OCI-M1 (cell line): ENCODE measurements around the gene SEPTIN8.
"Not testable (repeated sequence)": the region's sequence is repeated elsewhere in the genome, so short reads cannot be mapped to it uniquely, and the experiment has no call there.

Experiments
- DNase-seq: peaks from one replicate; lab custom pipeline; 2025; lab: John Stamatoyannopoulos, UW

The SEPTIN8 gene

GRCh38 chr5:132812781-132813598, 36.0 kb upstream of the SEPTIN8 start, which contains the start of gene SOWAHA:
Gene SOWAHA (plus strand): TSS chr5:132813302. CDS start chr5:132813622, 320 bp downstream.
- no peak for DNase-seq

GRCh38 chr5:132812123-132812765, 35.2 kb upstream of the SEPTIN8 start:
- DNase-seq = no peak

GRCh38 chr5:132810605-132811004, 33.6 kb upstream of the SEPTIN8 start:
- no peak for DNase-seq

DNA sequence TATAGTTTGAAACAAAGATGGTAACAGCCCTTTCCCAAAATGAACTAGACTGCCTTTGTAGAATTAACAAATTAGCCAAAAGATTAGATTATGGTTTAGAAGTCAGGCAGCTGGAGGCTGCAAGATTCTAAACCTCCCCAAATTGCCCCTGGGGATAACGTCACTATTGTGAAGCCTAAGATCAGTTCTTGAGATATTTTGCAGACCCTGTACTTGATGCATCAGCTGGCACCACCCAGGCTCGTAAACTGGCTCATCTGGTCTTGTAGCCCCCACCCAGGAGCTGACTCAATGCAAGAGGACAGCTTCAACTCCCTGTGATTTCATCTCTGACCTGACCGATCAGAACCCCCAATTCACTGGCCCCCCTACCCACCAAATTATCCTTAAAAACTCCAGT, 31.8 kb upstream of the SEPTIN8 start:
- no peak for DNase-seq

DNA sequence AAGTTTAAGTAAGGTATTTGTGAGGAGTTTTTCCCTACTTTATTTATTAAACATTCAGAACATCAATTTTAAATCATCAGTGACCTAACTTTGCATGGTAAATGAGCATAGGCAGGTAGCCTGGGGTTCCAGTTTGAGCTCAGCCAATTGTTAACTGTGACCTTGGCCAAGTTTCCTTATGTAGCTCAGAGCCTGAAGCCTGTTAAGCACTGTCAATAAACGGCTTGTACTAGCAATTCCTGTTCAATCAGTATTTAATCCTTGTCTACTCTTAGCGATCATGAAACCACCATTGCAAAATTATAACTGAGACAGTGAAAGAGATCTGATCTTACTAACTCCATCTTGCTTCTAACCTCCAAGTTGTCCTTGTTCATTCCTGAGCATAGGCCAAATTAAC, 31.4 kb upstream of the SEPTIN8 start:
- no peak for DNase-seq

- DNase-seq = peak; percentile 90
These were observed 30.3 kb upstream of the SEPTIN8 start for GRCh38 chr5:132807163-132807838.

- not testable (repeated sequence) for DNase-seq
These were observed 29.7 kb upstream of the SEPTIN8 start for GRCh38 chr5:132806804-132807162.

DNA sequence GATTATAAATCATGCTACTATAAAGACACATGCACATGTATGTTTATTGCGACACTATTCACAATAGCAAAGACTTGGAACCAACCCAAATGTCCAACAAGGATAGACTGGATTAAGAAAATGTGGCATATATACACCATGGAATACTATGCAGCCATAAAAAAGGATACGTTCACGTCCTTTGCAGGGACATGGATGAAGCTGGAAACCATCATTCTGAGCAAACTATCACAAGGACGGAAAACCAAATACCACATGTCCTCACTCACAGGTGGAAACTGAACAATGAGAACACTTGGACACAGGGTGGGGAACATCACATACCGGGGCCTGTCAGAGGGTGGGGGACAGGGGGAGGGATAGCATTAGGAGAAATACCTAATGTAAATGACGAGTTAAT, 28.8 kb upstream of the SEPTIN8 start:
- DNase-seq = not testable (repeated sequence)

- not testable (repeated sequence) for DNase-seq
These were observed 27.2 kb upstream of the SEPTIN8 start for GRCh38 chr5:132804219-132804618.

DNA sequence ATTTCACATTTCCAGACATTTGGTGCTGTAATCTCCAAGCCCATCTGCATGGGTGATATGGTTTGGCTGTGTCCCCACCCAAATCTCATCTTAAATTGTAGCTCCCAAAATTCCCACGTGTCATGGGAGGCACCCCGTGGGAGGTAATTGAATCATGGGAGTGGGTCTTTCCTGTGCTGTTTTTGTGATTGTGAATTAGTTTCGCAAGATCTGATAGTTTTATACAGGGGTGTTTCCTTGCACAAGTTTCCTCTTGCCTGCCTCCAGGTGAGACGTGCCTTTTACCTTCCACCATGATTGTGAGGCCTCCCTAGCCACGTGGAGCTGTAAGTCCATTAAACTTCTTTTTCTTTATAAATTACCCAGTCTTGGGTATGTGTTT, 25.6 kb upstream of the SEPTIN8 start:
- not testable (repeated sequence) for DNase-seq

DNA sequence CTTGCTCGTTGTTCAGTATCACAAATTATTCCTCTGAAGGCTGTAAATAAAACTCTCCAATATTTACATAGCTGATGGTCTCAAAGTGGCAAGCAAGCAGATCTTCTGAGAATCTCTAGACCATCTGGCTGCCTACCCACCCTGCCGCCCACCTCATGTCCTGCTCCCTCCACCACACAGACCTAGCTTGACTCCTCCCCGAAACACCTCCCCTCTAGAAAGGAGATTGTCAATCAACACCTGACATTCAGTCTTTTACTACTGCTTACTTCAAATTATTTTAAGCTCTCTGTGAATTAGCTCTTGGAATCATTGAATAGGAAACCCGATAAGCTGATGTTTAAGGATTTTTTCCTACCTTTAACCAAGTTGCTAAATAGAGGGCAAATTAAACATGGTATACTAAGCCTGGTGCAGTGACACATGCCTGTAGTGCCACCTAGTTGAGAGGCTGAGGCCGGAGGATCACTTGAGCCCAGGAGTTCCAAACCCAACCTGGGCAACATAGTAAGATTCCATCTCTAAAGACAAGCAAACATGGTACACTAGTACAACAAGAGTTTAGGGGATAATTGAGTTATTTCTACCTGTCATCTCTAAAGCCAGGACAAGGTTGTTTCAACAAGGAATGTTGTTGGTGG, 25.1 kb upstream of the SEPTIN8 start:
- DNase-seq = no peak

- DNase-seq = no peak
These were observed 23.5 kb upstream of the SEPTIN8 start for GRCh38 chr5:132800545-132800944.

GRCh38 chr5:132799392-132799791, 22.4 kb upstream of the SEPTIN8 start:
- no peak for DNase-seq

DNA sequence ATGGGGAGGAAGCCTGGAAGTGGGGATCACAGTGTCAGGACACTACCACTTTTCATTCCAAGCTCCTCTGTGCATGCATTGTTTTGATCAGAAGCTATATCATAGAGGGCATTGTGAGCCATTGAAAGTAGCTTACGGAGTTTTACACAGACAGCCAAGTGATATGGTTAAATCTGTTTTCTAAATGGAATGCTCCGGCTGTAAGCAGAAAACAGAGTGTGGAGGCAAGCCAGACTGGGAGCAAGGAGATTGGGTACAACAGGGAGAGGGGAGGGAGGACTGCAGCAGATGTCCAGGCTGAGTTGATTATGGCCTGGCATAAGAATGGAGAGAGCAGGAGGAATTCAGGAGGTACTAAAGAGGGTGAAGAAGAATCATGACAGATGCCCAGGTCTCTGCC, 20.6 kb upstream of the SEPTIN8 start:
- DNase-seq = no peak

- no peak for DNase-seq
These were observed 14.0 kb upstream of the SEPTIN8 start for GRCh38 chr5:132791026-132791425.

GRCh38 chr5:132790201-132790865, 13.3 kb upstream of the SEPTIN8 start:
- DNase-seq = peak; percentile 17

GRCh38 chr5:132788990-132789886, 12.2 kb upstream of the SEPTIN8 start:
- no peak for DNase-seq

- DNase-seq = peak; percentile 57
These were observed 11.5 kb upstream of the SEPTIN8 start for GRCh38 chr5:132788508-132788907.

- DNase-seq = no peak
These were observed 10.0 kb upstream of the SEPTIN8 start for GRCh38 chr5:132787076-132787475.

GRCh38 chr5:132785864-132786263, 8.8 kb upstream of the SEPTIN8 start:
- DNase-seq = no peak

DNA sequence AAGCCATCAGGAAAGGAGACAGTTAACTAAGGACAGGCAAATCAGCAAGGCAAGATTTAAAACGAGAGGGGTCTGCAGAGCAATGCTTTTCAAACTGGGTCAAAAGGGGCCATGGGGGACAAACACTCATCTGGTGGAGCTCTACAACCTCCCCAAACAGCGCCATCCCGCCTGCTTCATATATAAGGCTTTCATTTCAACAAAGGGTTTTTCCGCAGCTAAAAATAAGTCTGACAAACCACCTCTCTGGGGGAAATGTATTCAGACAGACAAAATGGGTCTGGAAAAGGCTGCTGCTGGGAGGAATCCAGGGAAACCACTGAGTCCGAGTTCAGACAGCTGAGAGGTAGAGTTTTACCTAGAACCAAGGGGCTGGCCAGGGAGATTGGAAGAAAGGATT, 8.3 kb upstream of the SEPTIN8 start:
- DNase-seq = no peak
